Mesendoderm (in vitro differentiated cells): ENCODE results near the gene WDR44. TPM values are rescaled to one million over a fixed set of nuclear protein-coding genes. Genes with fewer than 3 reads are reported as not detected.
"Not testable (repeated sequence)": the region's sequence is repeated elsewhere in the genome, so short reads cannot be mapped to it uniquely, and the experiment has no call there.

ENCODE experiments used
- DNase-seq: peaks from one replicate; pipeline ENCODE4 v3.0.0; 2013
- H2AK5ac ChIP-seq: 2 replicates; pipeline ENCODE4 v1.6.1; 2013; ENCODE audit warnings: low read length, inconsistent platforms
- H2BK120ac ChIP-seq: 2 replicates; pipeline ENCODE4 v1.6.1; 2013; ENCODE audit warnings: low read depth, mild to moderate bottlenecking, low read length, moderate library complexity, mixed read lengths
- H2BK15ac ChIP-seq: replicated peaks from 2 replicates; pipeline ENCODE4 v1.6.1; 2013; ENCODE audit warnings: low read depth, mild to moderate bottlenecking, moderate library complexity
- H2BK5ac ChIP-seq: 2 replicates; pipeline ENCODE4 v1.6.1; 2013; ENCODE audit warnings: low read length, inconsistent platforms
- H3K18ac ChIP-seq: 2 replicates; pipeline ENCODE4 v1.6.1; 2013; ENCODE audit warnings: mild to moderate bottlenecking, low read length, mixed read lengths
- H3K23ac ChIP-seq: one replicate; pipeline ENCODE4 v1.6.1; 2013; ENCODE audit warnings: low read length
- H3K27ac ChIP-seq: 2 replicates; pipeline ENCODE4 v1.5.1; 2013; ENCODE audit warnings: low read depth, mild to moderate bottlenecking, inconsistent platforms, low read length, moderate library complexity
- H3K27me3 ChIP-seq: 2 replicates; pipeline ENCODE4 v1.6.1; 2013; ENCODE audit warnings: low read length, control low read depth, mild to moderate bottlenecking, inconsistent platforms; ENCODE audit not compliant: insufficient read depth, poor library complexity
- H3K36me3 ChIP-seq: 2 replicates; pipeline ENCODE4 v1.6.1; 2013; ENCODE audit warnings: low read length, inconsistent platforms; ENCODE audit not compliant: control insufficient read depth, insufficient read depth
- H3K4ac ChIP-seq: one replicate; pipeline ENCODE4 v1.6.1; 2013; ENCODE audit warnings: low read depth, mild to moderate bottlenecking, low read length, moderate library complexity
- H3K4me1 ChIP-seq: 2 replicates; pipeline ENCODE4 v1.6.1; 2013; ENCODE audit warnings: low read depth, low read length, inconsistent platforms; ENCODE audit not compliant: control insufficient read depth
- H3K4me2 ChIP-seq: 2 replicates; pipeline ENCODE4 v1.6.1; 2013; ENCODE audit warnings: low read length
- H3K4me3 ChIP-seq: 2 replicates; pipeline ENCODE4 v1.5.1; 2013; ENCODE audit warnings: mild to moderate bottlenecking, low read length
- H3K56ac ChIP-seq: one replicate; pipeline ENCODE4 v1.6.1; 2013; ENCODE audit warnings: low read length
- H3K79me1 ChIP-seq: 2 replicates; pipeline ENCODE4 v1.6.1; 2013; ENCODE audit warnings: low read length, inconsistent platforms
- H3K79me2 ChIP-seq: 2 replicates; pipeline ENCODE4 v1.6.1; 2013; ENCODE audit warnings: mild to moderate bottlenecking, low read length; ENCODE audit not compliant: control insufficient read depth, insufficient read depth
- H3K9ac ChIP-seq: 2 replicates; pipeline ENCODE4 v1.6.1; 2013; ENCODE audit warnings: low read length, inconsistent platforms
- H4K5ac ChIP-seq: one replicate; pipeline ENCODE4 v1.6.1; 2013; ENCODE audit warnings: low read length
- H4K8ac ChIP-seq: one replicate; pipeline ENCODE4 v1.6.1; 2013; ENCODE audit warnings: low read depth, mild to moderate bottlenecking, control low read depth, low read length, moderate library complexity
- WGBS: extraction: QIAGEN DNeasy Blood & Tissue Kit; methylation state at CpG from one replicate; pipeline ENCODE4 v1.1.7; 2013; ENCODE audit warnings: low lambda C conversion rate, missing lambda C conversion rate; ENCODE audit not compliant: insufficient coverage; ENCODE audit errors: extremely low coverage; 5-methylcytosine and 5-hydroxymethylcytosine counted together
- polyA plus RNA-seq, 2 experiments: library from polyadenylated mRNA; stranded (reverse); fragments of 200-250 nt; gene quantifications; one replicate each; pipeline ENCODE4 v1.2.3, GENCODE V29; 2013

The WDR44 gene
- 10.2 TPM for polyA plus RNA-seq (2013, experiment 1 of 2)
- 10.3 TPM for polyA plus RNA-seq (2013, experiment 2 of 2)

- no peak within 1 kb of the TSS for H2BK5ac ChIP-seq
- no peak within 1 kb of the TSS for H4K5ac ChIP-seq
- H3K36me3 ChIP-seq, result no peaks in the 10 kb centered on the region
- DNase-seq, result peak; percentile 97
- peaks cover 26% of the 10 kb centered on the region for H3K79me2 ChIP-seq
- H3K9ac ChIP-seq, result peak within 1 kb of the TSS; percentile 74
- no CpG with 5 or more reads among the region's 60 CpGs for WGBS
- H2AK5ac ChIP-seq, result no peak within 1 kb of the TSS
- peak within 1 kb of the TSS; percentile 85 for H3K56ac ChIP-seq
- H3K23ac ChIP-seq, result no peak within 1 kb of the TSS
- peak within 1 kb of the TSS; percentile 52 for H3K18ac ChIP-seq
- H2BK15ac ChIP-seq, result no peak within 1 kb of the TSS
- no peak within 1 kb of the TSS for H2BK120ac ChIP-seq
- H3K4me1 ChIP-seq, result no peaks in the 10 kb centered on the region
- peak within 1 kb of the TSS; percentile 88 for H3K4ac ChIP-seq
- H3K4me2 ChIP-seq, result peak within 1 kb of the TSS; percentile 50
- H3K27ac ChIP-seq, result peak within 1 kb of the TSS; percentile 85
- H3K27me3 ChIP-seq, result no peaks in the 10 kb centered on the region
- H4K8ac ChIP-seq, result no peak within 1 kb of the TSS
- H3K4me3 ChIP-seq, result peak within 1 kb of the TSS; percentile 78
- no peaks in the 10 kb centered on the region for H3K79me1 ChIP-seq
Measured at GRCh38 chrX:118345464-118346257, at the start of gene WDR44. WDR44 (plus strand) TSS chrX:118346106; CDS start chrX:118346504, 398 bp downstream.

- H2BK15ac ChIP-seq, H3K9ac ChIP-seq, H2BK5ac ChIP-seq, H2BK120ac ChIP-seq, H3K27ac ChIP-seq, DNase-seq, H4K8ac ChIP-seq, H3K79me2 ChIP-seq, H3K4me1 ChIP-seq, H3K56ac ChIP-seq, H3K36me3 ChIP-seq, H3K18ac ChIP-seq, H3K4me3 ChIP-seq, H3K4ac ChIP-seq, H3K4me2 ChIP-seq, H3K23ac ChIP-seq, H3K27me3 ChIP-seq, H2AK5ac ChIP-seq, H3K79me1 ChIP-seq, H4K5ac ChIP-seq: not testable (repeated sequence)
- no CpG with 5 or more reads among the region's 2 CpGs for WGBS
Measured at GRCh38 chrX:118305827-118306226, 40.1 kb upstream of the WDR44 start.

- H3K4me2 ChIP-seq, result no peak overlapping the region
- H2AK5ac ChIP-seq, result no peak overlapping the region
- no peak overlapping the region for H4K5ac ChIP-seq
- no peaks in the 10 kb centered on the region for H3K79me1 ChIP-seq
- no peaks in the 10 kb centered on the region for H3K27me3 ChIP-seq
- H2BK5ac ChIP-seq, result no peak overlapping the region
- no CpG with 5 or more reads among the region's 2 CpGs for WGBS
- H3K27ac ChIP-seq, result no peak overlapping the region
- no peaks in the 10 kb centered on the region for H3K36me3 ChIP-seq
- no peaks in the 10 kb centered on the region for H3K79me2 ChIP-seq
- H3K23ac ChIP-seq, result no peak overlapping the region
- H3K4me1 ChIP-seq, result no peaks in the 10 kb centered on the region
- H3K9ac ChIP-seq, result no peak overlapping the region
- H3K18ac ChIP-seq, result no peak overlapping the region
- no peak for DNase-seq
- H3K56ac ChIP-seq, result no peak overlapping the region
- no peak overlapping the region for H2BK120ac ChIP-seq
- H4K8ac ChIP-seq, result no peak overlapping the region
- no peak overlapping the region for H2BK15ac ChIP-seq
- H3K4me3 ChIP-seq, result no peak overlapping the region
- no peak overlapping the region for H3K4ac ChIP-seq
Measured at GRCh38 chrX:118315529-118315928, 30.4 kb upstream of the WDR44 start.

- H3K23ac ChIP-seq, result no peak overlapping the region
Measured at GRCh38 chrX:118324588-118324987, 21.3 kb upstream of the WDR44 start.

GRCh38 chrX:118325453-118325852 lies 20.5 kb upstream of the WDR44 start:
- no peak overlapping the region for H2BK15ac ChIP-seq
- H2BK120ac ChIP-seq, result no peak overlapping the region
- no peak overlapping the region for H3K4me3 ChIP-seq
- H2AK5ac ChIP-seq, result no peak overlapping the region
- no peaks in the 10 kb centered on the region for H3K79me1 ChIP-seq
- no peak overlapping the region for H3K4me2 ChIP-seq
- H3K27me3 ChIP-seq, result no peaks in the 10 kb centered on the region
- no peak for DNase-seq
- WGBS, result no CpG with 5 or more reads among the region's 2 CpGs
- H4K8ac ChIP-seq, result no peak overlapping the region
- H3K18ac ChIP-seq, result no peak overlapping the region
- H3K9ac ChIP-seq, result no peak overlapping the region
- H3K27ac ChIP-seq, result no peak overlapping the region
- H3K23ac ChIP-seq, result no peak overlapping the region
- no peak overlapping the region for H4K5ac ChIP-seq
- no peaks in the 10 kb centered on the region for H3K36me3 ChIP-seq
- H3K4ac ChIP-seq, result no peak overlapping the region
- no peaks in the 10 kb centered on the region for H3K4me1 ChIP-seq
- H3K56ac ChIP-seq, result no peak overlapping the region
- H2BK5ac ChIP-seq, result no peak overlapping the region
- no peaks in the 10 kb centered on the region for H3K79me2 ChIP-seq

More at GRCh38 chrX:118324588-118324987, 21.3 kb upstream of the WDR44 start:
- WGBS, result no CpG with 5 or more reads among the region's 4 CpGs
- no peak overlapping the region for H3K9ac ChIP-seq
- no peak overlapping the region for H3K27ac ChIP-seq
- no peaks in the 10 kb centered on the region for H3K4me1 ChIP-seq
- H3K56ac ChIP-seq, result no peak overlapping the region
- H4K8ac ChIP-seq, result no peak overlapping the region
- no peak overlapping the region for H2BK120ac ChIP-seq
- no peaks in the 10 kb centered on the region for H3K79me1 ChIP-seq
- no peaks in the 10 kb centered on the region for H3K79me2 ChIP-seq
- H3K36me3 ChIP-seq, result no peaks in the 10 kb centered on the region
- H2BK5ac ChIP-seq, result no peak overlapping the region
- no peak overlapping the region for H3K18ac ChIP-seq
- no peak overlapping the region for H3K4ac ChIP-seq
- no peak for DNase-seq
- no peak overlapping the region for H2AK5ac ChIP-seq
- H2BK15ac ChIP-seq, result no peak overlapping the region
- H4K5ac ChIP-seq, result no peak overlapping the region
- H3K27me3 ChIP-seq, result no peaks in the 10 kb centered on the region
- no peak overlapping the region for H3K4me3 ChIP-seq
- H3K4me2 ChIP-seq, result no peak overlapping the region
